DOHH2 (cell line): Measurements from ENCODE around the gene MIPOL1.

ENCODE experiments used
- EZH2phosphoT487 ChIP-seq: fragments of 200-600 bp; sonication (generic); IDR thresholded peaks from 2 replicates; pipeline ENCODE4 v1.6.1; 2017; ENCODE audit warnings: borderline replicate concordance, mild to moderate bottlenecking, antibody characterized with exemption, low read length, moderate library complexity, mixed read lengths
- TF ChIP-seq, protein P1 (sequence below): fragments of 200-600 bp; sonication (generic); IDR thresholded peaks from one replicate; pipeline ENCODE4 v1.5.1; 2014; ENCODE audit warnings: antibody characterized with exemption, mild to moderate bottlenecking, low read depth, low read length; ENCODE audit not compliant: poor library complexity, severe bottlenecking

DNA sequence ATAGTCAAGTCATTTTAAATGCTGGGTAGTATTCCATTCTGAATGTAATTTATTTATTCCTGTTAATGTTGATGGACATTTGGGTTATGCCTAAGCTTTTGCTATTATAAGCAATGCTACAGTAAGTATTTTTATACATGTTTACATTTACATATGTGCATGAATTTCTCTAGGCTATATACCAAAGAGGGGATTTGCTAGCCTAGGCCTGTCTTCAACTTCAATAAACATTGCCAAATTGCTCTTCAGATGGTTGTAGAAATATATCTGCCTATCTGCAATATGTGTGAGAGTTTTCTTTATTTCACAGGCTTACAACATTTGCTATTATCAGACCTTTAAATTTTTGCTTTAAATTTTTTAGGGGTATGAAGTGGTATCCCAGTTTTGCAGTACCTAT, 87.0 kb downstream of the MIPOL1 start:
- TF ChIP-seq, protein P1, sequence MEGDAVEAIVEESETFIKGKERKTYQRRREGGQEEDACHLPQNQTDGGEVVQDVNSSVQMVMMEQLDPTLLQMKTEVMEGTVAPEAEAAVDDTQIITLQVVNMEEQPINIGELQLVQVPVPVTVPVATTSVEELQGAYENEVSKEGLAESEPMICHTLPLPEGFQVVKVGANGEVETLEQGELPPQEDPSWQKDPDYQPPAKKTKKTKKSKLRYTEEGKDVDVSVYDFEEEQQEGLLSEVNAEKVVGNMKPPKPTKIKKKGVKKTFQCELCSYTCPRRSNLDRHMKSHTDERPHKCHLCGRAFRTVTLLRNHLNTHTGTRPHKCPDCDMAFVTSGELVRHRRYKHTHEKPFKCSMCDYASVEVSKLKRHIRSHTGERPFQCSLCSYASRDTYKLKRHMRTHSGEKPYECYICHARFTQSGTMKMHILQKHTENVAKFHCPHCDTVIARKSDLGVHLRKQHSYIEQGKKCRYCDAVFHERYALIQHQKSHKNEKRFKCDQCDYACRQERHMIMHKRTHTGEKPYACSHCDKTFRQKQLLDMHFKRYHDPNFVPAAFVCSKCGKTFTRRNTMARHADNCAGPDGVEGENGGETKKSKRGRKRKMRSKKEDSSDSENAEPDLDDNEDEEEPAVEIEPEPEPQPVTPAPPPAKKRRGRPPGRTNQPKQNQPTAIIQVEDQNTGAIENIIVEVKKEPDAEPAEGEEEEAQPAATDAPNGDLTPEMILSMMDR, result no peak
- TF ChIP-seq EZH2phosphoT487, result no peak
